ENCODE results near the gene SLC2A6.

Gene SLC2A6

GRCh38 chr9:133478851-133479711 lies at the start of gene SLC2A6:
Gene SLC2A6 (minus strand): TSS chr9:133479099. CDS start chr9:133479059, 40 bp downstream.
- peak; percentile 72 for DNase-seq

GRCh38 chr9:133528001-133528875 lies 49.3 kb upstream of the SLC2A6 start:
- DNase-seq: no peak

- DNase-seq: no peak
These were observed 48.6 kb upstream of the SLC2A6 start for GRCh38 chr9:133527444-133527920.

- DNase-seq: no peak
These were observed 47.9 kb upstream of the SLC2A6 start for GRCh38 chr9:133526721-133527321.

- no peak for DNase-seq
These were observed 46.8 kb upstream of the SLC2A6 start for GRCh38 chr9:133525677-133526076.

- DNase-seq: no peak
These were observed 45.9 kb upstream of the SLC2A6 start, which contains the start of gene MYMK for GRCh38 chr9:133524679-133525228. Gene MYMK (minus strand): TSS chr9:133524959. CDS start chr9:133524844, 115 bp downstream.

GRCh38 chr9:133524146-133524545 lies 45.2 kb upstream of the SLC2A6 start:
- DNase-seq: no peak

- no peak for DNase-seq
These were observed 44.2 kb upstream of the SLC2A6 start for GRCh38 chr9:133523106-133523505.

- DNase-seq: no peak
These were observed 43.4 kb upstream of the SLC2A6 start for GRCh38 chr9:133522073-133522910.

GRCh38 chr9:133521122-133522072 lies 42.5 kb upstream of the SLC2A6 start:
- peak; percentile 17 for DNase-seq

- no peak for DNase-seq
These were observed 41.4 kb upstream of the SLC2A6 start for GRCh38 chr9:133520121-133520835.

GRCh38 chr9:133519693-133520092 lies 40.8 kb upstream of the SLC2A6 start:
- DNase-seq: no peak

- DNase-seq: no peak
These were observed 40.0 kb upstream of the SLC2A6 start for GRCh38 chr9:133518706-133519449.

GRCh38 chr9:133518200-133518599 lies 39.3 kb upstream of the SLC2A6 start:
- no peak for DNase-seq

- no peak for DNase-seq
These were observed 38.8 kb upstream of the SLC2A6 start for GRCh38 chr9:133517711-133518110.

- DNase-seq: no peak
These were observed 38.1 kb upstream of the SLC2A6 start for GRCh38 chr9:133516961-133517350.

- no peak for DNase-seq
These were observed 37.5 kb upstream of the SLC2A6 start for GRCh38 chr9:133516256-133516960.

GRCh38 chr9:133515615-133516255 lies 36.8 kb upstream of the SLC2A6 start:
- no peak for DNase-seq
